ENCODE data around the gene CLPTM1L. TPM values are rescaled to one million over a fixed set of nuclear protein-coding genes. Genes with fewer than 3 reads are reported as not detected.

Gene CLPTM1L
- polyA plus RNA-seq, 3 donors: 14.1 to 76.2 (median 35.0) TPM

- H3K4me1 Mint-ChIP-seq: peaks cover 12% of the 10 kb centered on the region
- 92% methylated on average over 12 of the region's 12 CpGs for WGBS (ENCODE audit: insufficient coverage)
- no peak overlapping the region for H3K4me2 ChIP-seq (replicated peaks; ENCODE audit: extremely low read depth, low read length, poor library complexity, severe bottlenecking)
Measured at GRCh38 chr5:1380910-1381309, 36.0 kb upstream of the CLPTM1L start.

More at GRCh38 chr5:1380910-1381309, 36.0 kb upstream of the CLPTM1L start:
- Mint-ChIP-seq H3K9me3 (peaks cover 6 to 15% (median 13%) of the 10 kb centered on the region in 7 donors), H3K36me3 (no peaks in the 10 kb centered on the region), H3K27me3 (ENCODE audit: low read depth in 3 of 3) (peaks cover 19 to 40% (median 25%) of the 10 kb centered on the region in 3 donors), H3K4me3 (peak overlapping the region in 1 of 2 donors; percentile 4), H3K27ac (no peak overlapping the region)
- no peaks in the 10 kb centered on the region for H4K20me1 ChIP-seq (ENCODE audit: insufficient read depth, low read length)
- H3K36me3 ChIP-seq (replicated peaks in 1 of 2; ENCODE audit: control insufficient read depth in 1 of 2, insufficient read depth in 2 of 2, low read length in 2 of 2): no peaks in the 10 kb centered on the region
- H3K4me3 ChIP-seq (replicated peaks in 1 of 3; ENCODE audit: low read depth in 2 of 3, low read length in 3 of 3): no peak overlapping the region
- TF ChIP-seq CTCF (IDR thresholded peaks at IDR 0.05): no peak
- DNase-seq: no peak
- peaks cover 7 to 13% of the 10 kb centered on the region in 2 donors for H3K9me3 ChIP-seq (replicated peaks in 1 of 2; ENCODE audit: control insufficient read depth in 1 of 2, insufficient read depth in 1 of 2, low read length in 2 of 2)
- H3K27me3 ChIP-seq (ENCODE audit: control insufficient read depth in 2 of 2, insufficient read depth in 2 of 2, low read length in 2 of 2): peaks cover 0 to 2% of the 10 kb centered on the region in 2 donors
- H3K27ac ChIP-seq (ENCODE audit: low read depth in 1 of 2, low read length in 2 of 2): no peak overlapping the region
- no peak overlapping the region for H2AFZ ChIP-seq (ENCODE audit: insufficient read depth, low read depth, low read length, poor library complexity, severe bottlenecking)
- H3K9ac ChIP-seq (ENCODE audit: insufficient read depth, low read length, poor library complexity, severe bottlenecking): no peak overlapping the region
- no peaks in the 10 kb centered on the region for H3K79me2 ChIP-seq (ENCODE audit: insufficient read depth, low read length)
- intact Hi-C loops (cut with micrococcal nuclease): loop anchor here (10.0 kb wide), 2 partner anchors 144 to 264 kb away; partner anchors contain the start of gene LPCAT1 (in 1 of the 2)
- H3K4me1 ChIP-seq (ENCODE audit: control insufficient read depth in 1 of 2, insufficient read depth in 2 of 2, low read length in 2 of 2): peaks cover 5 to 7% of the 10 kb centered on the region in 2 donors
